ENCODE data around the gene SYT2.

SYT2 gene

GRCh38 chr1:202605515-202605914 lies 104.7 kb downstream of the SYT2 start:
- Histone ChIP-seq H3K9ac (ENCODE audit: low read depth, low read length) (no peak overlapping the region), H3K36me3 (ENCODE audit: control insufficient read depth, insufficient read depth, low read length) (no peaks in the 10 kb centered on the region), H3K4me3 (ENCODE audit: low read depth, low read length) (no peak overlapping the region), H3K4me1 (ENCODE audit: control insufficient read depth, insufficient read depth, low read length) (no peaks in the 10 kb centered on the region), H3K9me3 (ENCODE audit: control insufficient read depth, insufficient read depth, low read length) (no peaks in the 10 kb centered on the region), H3K27me3 (ENCODE audit: control insufficient read depth, insufficient read depth, low read length) (no peaks in the 10 kb centered on the region), H3K27ac (ENCODE audit: low read depth, low read length) (no peak overlapping the region)

- Histone ChIP-seq H3K9ac (ENCODE audit: low read depth, low read length) (no peak overlapping the region), H3K36me3 (ENCODE audit: control insufficient read depth, insufficient read depth, low read length) (no peaks in the 10 kb centered on the region; the same call in 1 of the 2 replicates), H3K27me3 (ENCODE audit: control insufficient read depth, insufficient read depth, low read length) (no peaks in the 10 kb centered on the region), H3K27ac (ENCODE audit: low read depth, low read length) (no peak overlapping the region), H3K9me3 (ENCODE audit: control insufficient read depth, insufficient read depth, low read length) (no peaks in the 10 kb centered on the region), H3K4me1 (ENCODE audit: control insufficient read depth, insufficient read depth, low read length) (no peaks in the 10 kb centered on the region), H3K4me3 (ENCODE audit: low read depth, low read length) (no peak overlapping the region)
Observed at GRCh38 chr1:202603435-202603834, 106.8 kb downstream of the SYT2 start.

- Histone ChIP-seq H3K4me1 (ENCODE audit: control insufficient read depth, insufficient read depth, low read length) (no peaks in the 10 kb centered on the region), H3K36me3 (ENCODE audit: control insufficient read depth, insufficient read depth, low read length) (no peaks in the 10 kb centered on the region; the same call in 1 of the 2 replicates), H3K4me3 (ENCODE audit: low read depth, low read length) (no peak overlapping the region), H3K27ac (ENCODE audit: low read depth, low read length) (no peak overlapping the region), H3K9me3 (ENCODE audit: control insufficient read depth, insufficient read depth, low read length) (no peaks in the 10 kb centered on the region), H3K27me3 (ENCODE audit: control insufficient read depth, insufficient read depth, low read length) (no peaks in the 10 kb centered on the region), H3K9ac (ENCODE audit: low read depth, low read length) (no peak overlapping the region)
Observed at GRCh38 chr1:202600432-202601041, 109.7 kb downstream of the SYT2 start.

GRCh38 chr1:202599669-202600431 lies 110.4 kb downstream of the SYT2 start:
- Histone ChIP-seq H3K4me1 (ENCODE audit: control insufficient read depth, insufficient read depth, low read length) (no peaks in the 10 kb centered on the region), H3K9me3 (ENCODE audit: control insufficient read depth, insufficient read depth, low read length) (no peaks in the 10 kb centered on the region), H3K36me3 (ENCODE audit: control insufficient read depth, insufficient read depth, low read length) (no peaks in the 10 kb centered on the region; the same call in 1 of the 2 replicates), H3K4me3 (ENCODE audit: low read depth, low read length) (no peak overlapping the region), H3K27ac (ENCODE audit: low read depth, low read length) (no peak overlapping the region), H3K9ac (ENCODE audit: low read depth, low read length) (no peak overlapping the region), H3K27me3 (ENCODE audit: control insufficient read depth, insufficient read depth, low read length) (no peaks in the 10 kb centered on the region)

GRCh38 chr1:202597090-202597761 lies 113.0 kb downstream of the SYT2 start:
- Histone ChIP-seq H3K9ac (ENCODE audit: low read depth, low read length) (no peak overlapping the region), H3K4me1 (ENCODE audit: control insufficient read depth, insufficient read depth, low read length) (no peaks in the 10 kb centered on the region), H3K27me3 (ENCODE audit: control insufficient read depth, insufficient read depth, low read length) (no peaks in the 10 kb centered on the region), H3K4me3 (ENCODE audit: low read depth, low read length) (no peak overlapping the region), H3K27ac (ENCODE audit: low read depth, low read length) (no peak overlapping the region), H3K9me3 (ENCODE audit: control insufficient read depth, insufficient read depth, low read length) (no peaks in the 10 kb centered on the region), H3K36me3 (ENCODE audit: control insufficient read depth, insufficient read depth, low read length) (no peaks in the 10 kb centered on the region; the same call in 1 of the 2 replicates)

GRCh38 chr1:202596638-202597037 lies 113.6 kb downstream of the SYT2 start:
- Histone ChIP-seq H3K27ac (ENCODE audit: low read depth, low read length) (no peak overlapping the region), H3K36me3 (ENCODE audit: control insufficient read depth, insufficient read depth, low read length) (no peaks in the 10 kb centered on the region; the same call in 1 of the 2 replicates), H3K9ac (ENCODE audit: low read depth, low read length) (no peak overlapping the region), H3K9me3 (ENCODE audit: control insufficient read depth, insufficient read depth, low read length) (no peaks in the 10 kb centered on the region), H3K27me3 (ENCODE audit: control insufficient read depth, insufficient read depth, low read length) (no peaks in the 10 kb centered on the region), H3K4me1 (ENCODE audit: control insufficient read depth, insufficient read depth, low read length) (no peaks in the 10 kb centered on the region), H3K4me3 (ENCODE audit: low read depth, low read length) (no peak overlapping the region)

- no peak overlapping the region for H3K4me3 ChIP-seq (ENCODE audit: low read depth, low read length)
- no peak overlapping the region for H3K9ac ChIP-seq (ENCODE audit: low read depth, low read length)
- no peak overlapping the region for H3K27ac ChIP-seq (ENCODE audit: low read depth, low read length)
- H3K9me3 ChIP-seq (ENCODE audit: control insufficient read depth, insufficient read depth, low read length): no peaks in the 10 kb centered on the region
- H3K36me3 ChIP-seq (ENCODE audit: control insufficient read depth, insufficient read depth, low read length): no peaks in the 10 kb centered on the region
- H3K4me1 ChIP-seq (ENCODE audit: control insufficient read depth, insufficient read depth, low read length): peaks cover 2% of the 10 kb centered on the region; the same call in 1 of the 2 replicates
- no peaks in the 10 kb centered on the region for H3K27me3 ChIP-seq (ENCODE audit: control insufficient read depth, insufficient read depth, low read length)
Observed at GRCh38 chr1:202593845-202594244, 116.4 kb downstream of the SYT2 start.

GRCh38 chr1:202592146-202592545 lies 118.1 kb downstream of the SYT2 start:
- no peak overlapping the region for H3K27ac ChIP-seq (ENCODE audit: low read depth, low read length)
- no peak overlapping the region for H3K4me3 ChIP-seq (ENCODE audit: low read depth, low read length)
- H3K27me3 ChIP-seq (ENCODE audit: control insufficient read depth, insufficient read depth, low read length): no peaks in the 10 kb centered on the region
- no peak overlapping the region for H3K9ac ChIP-seq (ENCODE audit: low read depth, low read length)
- peaks cover 5% of the 10 kb centered on the region; the same call in 1 of the 2 replicates for H3K4me1 ChIP-seq (ENCODE audit: control insufficient read depth, insufficient read depth, low read length)
- no peaks in the 10 kb centered on the region for H3K36me3 ChIP-seq (ENCODE audit: control insufficient read depth, insufficient read depth, low read length)
- H3K9me3 ChIP-seq (ENCODE audit: control insufficient read depth, insufficient read depth, low read length): no peaks in the 10 kb centered on the region

GRCh38 chr1:202591515-202591914 lies 118.7 kb downstream of the SYT2 start:
- H3K9ac ChIP-seq (ENCODE audit: low read depth, low read length): no peak overlapping the region
- H3K36me3 ChIP-seq (ENCODE audit: control insufficient read depth, insufficient read depth, low read length): no peaks in the 10 kb centered on the region
- H3K27ac ChIP-seq (ENCODE audit: low read depth, low read length): no peak overlapping the region
- no peaks in the 10 kb centered on the region for H3K27me3 ChIP-seq (ENCODE audit: control insufficient read depth, insufficient read depth, low read length)
- H3K9me3 ChIP-seq (ENCODE audit: control insufficient read depth, insufficient read depth, low read length): no peaks in the 10 kb centered on the region
- H3K4me3 ChIP-seq (ENCODE audit: low read depth, low read length): no peak overlapping the region
- H3K4me1 ChIP-seq (ENCODE audit: control insufficient read depth, insufficient read depth, low read length): peaks cover 5% of the 10 kb centered on the region; the same call in 1 of the 2 replicates

GRCh38 chr1:202590975-202591411 lies 119.3 kb downstream of the SYT2 start:
- no peak overlapping the region for H3K27ac ChIP-seq (ENCODE audit: low read depth, low read length)
- H3K9ac ChIP-seq (ENCODE audit: low read depth, low read length): no peak overlapping the region
- no peaks in the 10 kb centered on the region for H3K36me3 ChIP-seq (ENCODE audit: control insufficient read depth, insufficient read depth, low read length)
- H3K4me1 ChIP-seq (ENCODE audit: control insufficient read depth, insufficient read depth, low read length): peaks cover 5% of the 10 kb centered on the region; the same call in 1 of the 2 replicates
- no peaks in the 10 kb centered on the region for H3K27me3 ChIP-seq (ENCODE audit: control insufficient read depth, insufficient read depth, low read length)
- H3K4me3 ChIP-seq (ENCODE audit: low read depth, low read length): no peak overlapping the region
- no peaks in the 10 kb centered on the region for H3K9me3 ChIP-seq (ENCODE audit: control insufficient read depth, insufficient read depth, low read length)

GRCh38 chr1:202590126-202590525 lies 120.1 kb downstream of the SYT2 start:
- Histone ChIP-seq H3K9me3 (ENCODE audit: control insufficient read depth, insufficient read depth, low read length) (no peaks in the 10 kb centered on the region), H3K27ac (ENCODE audit: low read depth, low read length) (peak overlapping the region; percentile 71), H3K4me1 (ENCODE audit: control insufficient read depth, insufficient read depth, low read length) (peaks cover 5% of the 10 kb centered on the region; the same call in 1 of the 2 replicates), H3K9ac (ENCODE audit: low read depth, low read length) (no peak overlapping the region), H3K4me3 (ENCODE audit: low read depth, low read length) (no peak overlapping the region), H3K36me3 (ENCODE audit: control insufficient read depth, insufficient read depth, low read length) (no peaks in the 10 kb centered on the region), H3K27me3 (ENCODE audit: control insufficient read depth, insufficient read depth, low read length) (no peaks in the 10 kb centered on the region)

All from HUES48 (cell line).